Left ventricle myocardium inferior (tissue), 1 donor: ENCODE results near the gene SDC4. TPM values are rescaled to one million over a fixed set of nuclear protein-coding genes. Genes with fewer than 3 reads are reported as not detected.
"Not testable (repeated sequence)": the region's sequence is repeated elsewhere in the genome, so short reads cannot be mapped to it uniquely, and the experiment has no call there.

ENCODE experiments used
- DNase-seq: peaks from one replicate; pipeline ENCODE4 v3.0.0-alpha.2; 2020
- H3K27ac ChIP-seq: fragments of 200-600 bp; replicated peaks from 2 replicates; pipeline ENCODE4 v1.8.0; 2021
- H3K27me3 ChIP-seq: fragments of 200-600 bp; 2 replicates; pipeline ENCODE4 v1.8.0; 2021; ENCODE audit warnings: low read depth
- H3K36me3 ChIP-seq: fragments of 200-600 bp; 2 replicates; pipeline ENCODE4 v1.8.0; 2021
- H3K4me1 ChIP-seq: fragments of 200-600 bp; 2 replicates; pipeline ENCODE4 v1.8.0; 2021
- H3K4me3 ChIP-seq: fragments of 200-600 bp; 2 replicates; pipeline ENCODE4 v1.8.0; 2021; ENCODE audit warnings: mild to moderate bottlenecking, moderate library complexity
- H3K9me3 ChIP-seq: fragments of 200-600 bp; replicated peaks from 2 replicates; pipeline ENCODE4 v1.8.0; 2021
- CTCF ChIP-seq: fragments of 200-600 bp; IDR thresholded peaks from 2 replicates; pipeline ENCODE4 v1.8.0; 2021; ENCODE audit warnings: antibody characterized with exemption, mild to moderate bottlenecking, borderline replicate concordance
- intact Hi-C: fragments of 100-400 bp; cut with micrococcal nuclease; formaldehyde crosslinking; loops from one replicate; pipeline ENCODE4 v1.11.0; 2022
- total RNA-seq: library from RNA; stranded (reverse); fragmentation: NEBNext Ultra II Directional; extraction: Animal tissue kit (Norgen Biotek cat#: 25700); gene quantifications from one replicate; pipeline ENCODE4 v1.2.1, GENCODE V29; 2021
- donor health status: DM: no; HTN: yes; CAD: no; lungs with severe emphysema.

Gene SDC4
- total RNA-seq, 1 donor from 2014 or later = 77.4 TPM

GRCh38 chr20:45358282-45359068 is 10.3 kb upstream of the SDC4 start:
- peaks cover 70% of the 10 kb centered on the region for H3K4me1 ChIP-seq
- intact Hi-C loops = no loop called here
- peak overlapping the region; percentile 9 for H3K4me3 ChIP-seq
- no peak for TF ChIP-seq CTCF
- peak overlapping the region; percentile 93 for H3K27ac ChIP-seq
- DNase-seq = peak; percentile 73
- no peaks in the 10 kb centered on the region for H3K9me3 ChIP-seq
- H3K27me3 ChIP-seq = no peaks in the 10 kb centered on the region
- H3K36me3 ChIP-seq = no peaks in the 10 kb centered on the region

GRCh38 chr20:45355209-45356084 is 7.2 kb upstream of the SDC4 start:
- TF ChIP-seq CTCF = no peak
- Histone ChIP-seq H3K27me3 (no peaks in the 10 kb centered on the region), H3K4me1 (peaks cover 61% of the 10 kb centered on the region), H3K27ac (peak overlapping the region; percentile 93), H3K9me3 (no peaks in the 10 kb centered on the region), H3K36me3 (no peaks in the 10 kb centered on the region), H3K4me3 (no peak overlapping the region)
- no peak for DNase-seq
- intact Hi-C loops = no loop called here

- Histone ChIP-seq H3K4me1 (peaks cover 55% of the 10 kb centered on the region), H3K9me3 (no peaks in the 10 kb centered on the region), H3K36me3 (no peaks in the 10 kb centered on the region), H3K27ac (peak overlapping the region; percentile 93), H3K27me3 (no peaks in the 10 kb centered on the region), H3K4me3 (no peak overlapping the region)
- DNase-seq = no peak
- intact Hi-C loops = no loop called here
- TF ChIP-seq CTCF = no peak
These were observed 6.4 kb upstream of the SDC4 start for GRCh38 chr20:45354423-45355208.

GRCh38 chr20:45353746-45354145 is 5.5 kb upstream of the SDC4 start:
- H3K27me3 ChIP-seq = no peaks in the 10 kb centered on the region
- peaks cover 47% of the 10 kb centered on the region for H3K4me1 ChIP-seq
- H3K9me3 ChIP-seq = no peaks in the 10 kb centered on the region
- H3K36me3 ChIP-seq = no peaks in the 10 kb centered on the region
- no peak for TF ChIP-seq CTCF
- no peak for DNase-seq
- H3K4me3 ChIP-seq = no peak overlapping the region
- intact Hi-C loops = no loop called here
- peak overlapping the region; percentile 93 for H3K27ac ChIP-seq

- peaks cover 45% of the 10 kb centered on the region for H3K4me1 ChIP-seq
- H3K4me3 ChIP-seq = no peak overlapping the region
- H3K27ac ChIP-seq = peak overlapping the region; percentile 93
- intact Hi-C loops = no loop called here
- no peak for DNase-seq
- TF ChIP-seq CTCF = no peak
- H3K36me3 ChIP-seq = no peaks in the 10 kb centered on the region
- H3K9me3 ChIP-seq = no peaks in the 10 kb centered on the region
- H3K27me3 ChIP-seq = no peaks in the 10 kb centered on the region
These were observed 4.5 kb upstream of the SDC4 start for GRCh38 chr20:45352729-45353128.

GRCh38 chr20:45350795-45351194 is 2.6 kb upstream of the SDC4 start:
- intact Hi-C loops, H3K36me3 ChIP-seq, H3K9me3 ChIP-seq, DNase-seq, H3K27me3 ChIP-seq, H3K4me3 ChIP-seq, H3K27ac ChIP-seq: not testable (repeated sequence)
- H3K4me1 ChIP-seq = peaks cover 48% of the 10 kb centered on the region
